22Rv1 (cell line): Measurements from ENCODE around the gene TOR1A.

Experiments
- ZFX ChIP-seq: fragments of 450-650 bp; IDR thresholded peaks from 2 replicates; pipeline ENCODE4 v1.6.1; 2017; ENCODE audit warnings: antibody characterized with exemption, borderline replicate concordance
- TF ChIP-seq, protein P1 (sequence below): fragments of 450-650 bp; IDR thresholded peaks from 2 replicates; pipeline ENCODE4 v1.5.1; 2017; ENCODE audit warnings: mild to moderate bottlenecking

DNA sequence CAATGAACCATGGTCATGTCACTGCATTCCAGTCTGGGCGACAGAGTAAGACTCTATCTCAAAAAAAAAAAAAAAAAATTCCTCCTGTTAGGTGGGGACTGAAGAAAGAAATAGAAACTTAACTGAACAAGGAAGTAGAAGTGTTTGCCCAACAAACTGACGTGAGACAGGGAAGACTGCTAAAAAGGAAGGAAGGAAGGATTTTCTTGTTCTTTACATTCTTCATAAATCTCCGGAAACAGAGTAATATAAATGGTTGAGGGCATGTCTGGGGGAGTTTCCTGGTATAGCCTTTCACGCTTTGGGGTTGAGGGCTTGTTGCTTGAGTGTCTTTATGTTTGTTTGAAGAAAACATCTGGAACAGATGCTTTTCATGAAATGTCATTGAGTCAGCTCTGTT, 17.9 kb downstream of the TOR1A start:
- TF ChIP-seq, protein P1, sequence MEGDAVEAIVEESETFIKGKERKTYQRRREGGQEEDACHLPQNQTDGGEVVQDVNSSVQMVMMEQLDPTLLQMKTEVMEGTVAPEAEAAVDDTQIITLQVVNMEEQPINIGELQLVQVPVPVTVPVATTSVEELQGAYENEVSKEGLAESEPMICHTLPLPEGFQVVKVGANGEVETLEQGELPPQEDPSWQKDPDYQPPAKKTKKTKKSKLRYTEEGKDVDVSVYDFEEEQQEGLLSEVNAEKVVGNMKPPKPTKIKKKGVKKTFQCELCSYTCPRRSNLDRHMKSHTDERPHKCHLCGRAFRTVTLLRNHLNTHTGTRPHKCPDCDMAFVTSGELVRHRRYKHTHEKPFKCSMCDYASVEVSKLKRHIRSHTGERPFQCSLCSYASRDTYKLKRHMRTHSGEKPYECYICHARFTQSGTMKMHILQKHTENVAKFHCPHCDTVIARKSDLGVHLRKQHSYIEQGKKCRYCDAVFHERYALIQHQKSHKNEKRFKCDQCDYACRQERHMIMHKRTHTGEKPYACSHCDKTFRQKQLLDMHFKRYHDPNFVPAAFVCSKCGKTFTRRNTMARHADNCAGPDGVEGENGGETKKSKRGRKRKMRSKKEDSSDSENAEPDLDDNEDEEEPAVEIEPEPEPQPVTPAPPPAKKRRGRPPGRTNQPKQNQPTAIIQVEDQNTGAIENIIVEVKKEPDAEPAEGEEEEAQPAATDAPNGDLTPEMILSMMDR, result no peak
- no peak for TF ChIP-seq ZFX
